K562 (cell line): Measurements from ENCODE around the gene ZIC3. TPM values are rescaled to one million over a fixed set of nuclear protein-coding genes. Genes with fewer than 3 reads are reported as not detected.

Experiments
- polyA plus RNA-seq, 8 experiments: library from polyadenylated mRNA; depleted of rRNA in 4 of 8; stranded (reverse) in 5 of 8; unstranded in 3 of 8; fragments of >200 nt; fragmentation: Nextera tagmentation in 2 of 8; fragmentation: Illumina TruSeq in 1 of 8; extraction: Ambion mirVana in 2 of 8; extraction: Trizol in 1 of 8; gene quantifications; 2 replicates each; pipeline versions ENCODE4 v1.2.1 to v1.2.3, GENCODE V29; 2011 to 2014; ENCODE audit warnings: inconsistent platforms in 1 of 8, missing spikeins in 1 of 8
- small RNA-seq: library from RNA; depleted of rRNA; stranded (forward); fragments of <200 nt; gene quantifications from one replicate; pipeline ENCODE3, GENCODE V24; 2014
- total RNA-seq, 7 experiments: library from RNA; depleted of rRNA in 6 of 7; stranded (reverse); fragments of >200 nt in 6 of 7; fragmentation: Illumina TruSeq in 2 of 7; extraction: Trizol in 2 of 7; gene quantifications; 2 replicates each; pipeline versions ENCODE4 v1.2.1 to v1.2.3, GENCODE V29; 2011 to 2021; ENCODE audit warnings: low replicate concordance in 1 of 7

Gene ZIC3
- total and polyA plus RNA-seq, 9 of the 15 experiments (the other 6 are each of a cell fraction or from before 2014, with no cell fraction given): not detected

Small RNAs within 50 kb of the gene (small RNA-seq; reads per million reads assigned to genes)
- not detected for gene RN7SL325P
